ENCODE measurements around the gene NFIB. TPM values are rescaled to one million over a fixed set of nuclear protein-coding genes. Genes with fewer than 3 reads are reported as not detected.

Gene NFIB
- total and polyA plus RNA-seq, 2 donors (not counting 1 experiment from before 2014, with no cell fraction given) = 29.3 to 36.3 TPM

- no peaks in the 10 kb centered on the region for H3K9me3 ChIP-seq (ENCODE audit: control insufficient read depth, insufficient read depth, low read depth, low read length)
- no peaks in the 10 kb centered on the region for H3K4me1 ChIP-seq (ENCODE audit: control insufficient read depth, extremely low read depth, insufficient read depth, low read length)
- H4K20me1 ChIP-seq (ENCODE audit: control insufficient read depth, extremely low read depth, insufficient read depth, low read length) = no peaks in the 10 kb centered on the region
- no peak overlapping the region for H3K4me3 ChIP-seq (replicated peaks in 1 of 4; ENCODE audit: control extremely low read depth in 1 of 4, insufficient read depth in 1 of 4, low read depth in 3 of 4, low read length in 4 of 4)
- no peak overlapping the region for H3K4me2 ChIP-seq (ENCODE audit: extremely low read depth, insufficient read depth, low read length)
- no peak overlapping the region for H2AFZ ChIP-seq (ENCODE audit: low read length)
- H3K27me3 ChIP-seq (ENCODE audit: control insufficient read depth, insufficient read depth, low read length) = no peaks in the 10 kb centered on the region
- H3K9ac ChIP-seq (ENCODE audit: insufficient read depth, low read length) = no peak overlapping the region
- no peaks in the 10 kb centered on the region for H3K79me2 ChIP-seq (ENCODE audit: control insufficient read depth, insufficient read depth, low read length)
- H3K36me3 ChIP-seq (ENCODE audit: control insufficient read depth, insufficient read depth, low read length) = no peaks in the 10 kb centered on the region
- DNase-seq (ENCODE audit: low read depth in 2 of 2) = no peak
- no peak for TF ChIP-seq CTCF (conservative IDR thresholded peaks at IDR 0.05 in 1 of 2, IDR thresholded peaks at IDR 0.05 in 1 of 2; ENCODE audit: low read depth in 1 of 2, low read length in 2 of 2)
- no peak for TF ChIP-seq EZH2 (IDR thresholded peaks at IDR 0.05; ENCODE audit: low read length, missing control alignments)
- H3K27ac ChIP-seq (ENCODE audit: insufficient read depth, low read length) = no peak overlapping the region
These were observed 250.2 kb downstream of the NFIB start for GRCh38 chr9:14063756-14064155.

GRCh38 chr9:14062586-14063221 is 251.2 kb downstream of the NFIB start:
- Histone ChIP-seq H3K27ac (ENCODE audit: insufficient read depth, low read length) (peak overlapping the region; percentile 21), H3K9ac (ENCODE audit: insufficient read depth, low read length) (no peak overlapping the region)

More at GRCh38 chr9:14062586-14063221, 251.2 kb downstream of the NFIB start:
- H4K20me1 ChIP-seq (ENCODE audit: control insufficient read depth, extremely low read depth, insufficient read depth, low read length) = no peaks in the 10 kb centered on the region
- H3K4me2 ChIP-seq (ENCODE audit: extremely low read depth, insufficient read depth, low read length) = no peak overlapping the region
- H3K4me1 ChIP-seq (ENCODE audit: control insufficient read depth, extremely low read depth, insufficient read depth, low read length) = no peaks in the 10 kb centered on the region
- H3K4me3 ChIP-seq (replicated peaks in 1 of 4; ENCODE audit: control extremely low read depth in 1 of 4, insufficient read depth in 1 of 4, low read depth in 3 of 4, low read length in 4 of 4) = no peak overlapping the region
- peak; percentile 57 to 91 for DNase-seq (ENCODE audit: low read depth in 2 of 2)
- no peaks in the 10 kb centered on the region for H3K27me3 ChIP-seq (ENCODE audit: control insufficient read depth, insufficient read depth, low read length)
- no peaks in the 10 kb centered on the region for H3K9me3 ChIP-seq (ENCODE audit: control insufficient read depth, insufficient read depth, low read depth, low read length)
- no peaks in the 10 kb centered on the region for H3K79me2 ChIP-seq (ENCODE audit: control insufficient read depth, insufficient read depth, low read length)
- no peaks in the 10 kb centered on the region for H3K36me3 ChIP-seq (ENCODE audit: control insufficient read depth, insufficient read depth, low read length)
- TF ChIP-seq CTCF (conservative IDR thresholded peaks at IDR 0.05 in 1 of 2, IDR thresholded peaks at IDR 0.05 in 1 of 2; ENCODE audit: low read depth in 1 of 2, low read length in 2 of 2) = no peak
- no peak for TF ChIP-seq EZH2 (IDR thresholded peaks at IDR 0.05; ENCODE audit: low read length, missing control alignments)
- no peak overlapping the region for H2AFZ ChIP-seq (ENCODE audit: low read length)
